HepG2 (cell line): Measurements from ENCODE around the gene ENSA. TPM values are rescaled to one million over a fixed set of nuclear protein-coding genes. Genes with fewer than 3 reads are reported as not detected.
A peak's percentile ranks its signal among the peaks of the same experiment; 100 is the strongest.

Source experiments
- AKAP8 ChIP-seq: sonication (generic); formaldehyde crosslinking; IDR thresholded peaks from 2 replicates; pipeline ENCODE4 v1.5.1; 2020; ENCODE audit warnings: mild to moderate bottlenecking, missing genetic modification reagents
- ATAD3A ChIP-seq: sonication (generic); formaldehyde crosslinking; IDR thresholded peaks from 2 replicates; pipeline ENCODE4 v1.4.0; 2020; ENCODE audit warnings: missing genetic modification reagents
- GABPB1 ChIP-seq: IDR thresholded peaks from 2 replicates; pipeline ENCODE4 v1.6.1; 2016; ENCODE audit warnings: mild to moderate bottlenecking, missing genetic modification reagents, moderate library complexity, missing compliant biosample characterization
- HES4 ChIP-seq: sonication (generic); formaldehyde crosslinking; IDR thresholded peaks from 2 replicates; pipeline ENCODE4 v1.9.0; 2021; ENCODE audit warnings: mild to moderate bottlenecking, missing genetic modification reagents, borderline replicate concordance
- HHEX ChIP-seq: IDR thresholded peaks from 2 replicates; pipeline ENCODE4 v1.6.1; 2016; ENCODE audit warnings: control low read depth
- MLLT10 ChIP-seq: sonication (generic); formaldehyde crosslinking; IDR thresholded peaks from 2 replicates; pipeline ENCODE4 v1.4.0; 2020; ENCODE audit warnings: missing genetic modification reagents
- MXD4 ChIP-seq: IDR thresholded peaks from 2 replicates; pipeline ENCODE4 v1.6.1; 2016; ENCODE audit warnings: mild to moderate bottlenecking, missing biosample characterization, missing genetic modification reagents
- NFYC ChIP-seq: IDR thresholded peaks from 2 replicates; pipeline ENCODE4 v1.6.1; 2016; ENCODE audit warnings: missing genetic modification reagents, missing compliant biosample characterization
- RBM22 ChIP-seq: fragments of 200-400 bp; formaldehyde crosslinking; optimal IDR thresholded peaks from 2 replicates; pipeline ENCODE3; 2017; ENCODE audit warnings: mild to moderate bottlenecking, low read length, moderate library complexity
- ZBTB7B ChIP-seq: sonication (generic); formaldehyde crosslinking; IDR thresholded peaks from 2 replicates; pipeline ENCODE4 v1.4.0; 2020; ENCODE audit warnings: missing genetic modification reagents
- ZNF326 ChIP-seq: sonication (generic); formaldehyde crosslinking; IDR thresholded peaks from 2 replicates; pipeline ENCODE4 v1.4.0; 2020; ENCODE audit warnings: missing genetic modification reagents, borderline replicate concordance
- ZNF557 ChIP-seq: sonication (generic); formaldehyde crosslinking; IDR thresholded peaks from 2 replicates; pipeline ENCODE4 v1.4.0; 2020; ENCODE audit warnings: missing genetic modification reagents
- ZSCAN29 ChIP-seq: sonication (generic); formaldehyde crosslinking; conservative IDR thresholded peaks from 2 replicates; pipeline ENCODE4 v1.4.0; 2020; ENCODE audit warnings: mild to moderate bottlenecking, missing genetic modification reagents
- polyA plus RNA-seq, 8 experiments: library from polyadenylated mRNA; depleted of rRNA in 3 of 8; stranded (reverse) in 7 of 8; unstranded in 1 of 8; fragments of >200 nt; fragmentation: Illumina TruSeq in 4 of 8; extraction: Trizol in 4 of 8; gene quantifications; 2 replicates each; pipeline versions ENCODE4 v1.2.1 to v1.2.3, GENCODE V29; 2011 to 2016; ENCODE audit warnings: low read depth in 4 of 8, missing spikeins in 1 of 8, mixed read lengths in 1 of 8; ENCODE audit not compliant: insufficient read depth in 1 of 8
- total RNA-seq, 5 experiments: library from RNA; depleted of rRNA; stranded (reverse); fragments of >200 nt; fragmentation: Illumina TruSeq; extraction: Trizol; gene quantifications; 2 replicates each; pipeline ENCODE4 v1.2.3, GENCODE V29; 2016; ENCODE audit warnings: low read depth in 1 of 5
- TF ChIP-seq, protein P1 (sequence below): sonication (generic); formaldehyde crosslinking; IDR thresholded peaks from 2 replicates; pipeline ENCODE4 v1.4.0; 2020; ENCODE audit warnings: mild to moderate bottlenecking, missing genetic modification reagents, borderline replicate concordance
- TF ChIP-seq, protein P2 (sequence below): sonication (generic); formaldehyde crosslinking; IDR thresholded peaks from 2 replicates; pipeline ENCODE4 v1.4.0; 2020; ENCODE audit warnings: missing genetic modification reagents
- TF ChIP-seq, protein P3 (sequence below): IDR thresholded peaks from 2 replicates; pipeline ENCODE4 v1.6.1; 2018; ENCODE audit warnings: missing genetic modification reagents, mild to moderate bottlenecking, missing compliant biosample characterization
- TF ChIP-seq, protein P4 (sequence below): IDR thresholded peaks from 2 replicates; pipeline ENCODE4 v1.6.1; 2016; ENCODE audit warnings: missing biosample characterization, missing genetic modification reagents, low read depth
- TF ChIP-seq, protein P5 (sequence below): sonication (generic); formaldehyde crosslinking; IDR thresholded peaks from 2 replicates; pipeline ENCODE4 v1.4.0; 2020; ENCODE audit warnings: missing genetic modification reagents
- TF ChIP-seq, protein P6 (sequence below): sonication (generic); formaldehyde crosslinking; IDR thresholded peaks from 2 replicates; pipeline ENCODE4 v1.4.0; 2020; ENCODE audit warnings: missing genetic modification reagents, borderline replicate concordance

Gene ENSA
- total and polyA plus RNA-seq, 2 of the 13 experiments (the other 11 are each of a cell fraction or from before 2014, with no cell fraction given), result 54.5 to 111 TPM

DNA sequence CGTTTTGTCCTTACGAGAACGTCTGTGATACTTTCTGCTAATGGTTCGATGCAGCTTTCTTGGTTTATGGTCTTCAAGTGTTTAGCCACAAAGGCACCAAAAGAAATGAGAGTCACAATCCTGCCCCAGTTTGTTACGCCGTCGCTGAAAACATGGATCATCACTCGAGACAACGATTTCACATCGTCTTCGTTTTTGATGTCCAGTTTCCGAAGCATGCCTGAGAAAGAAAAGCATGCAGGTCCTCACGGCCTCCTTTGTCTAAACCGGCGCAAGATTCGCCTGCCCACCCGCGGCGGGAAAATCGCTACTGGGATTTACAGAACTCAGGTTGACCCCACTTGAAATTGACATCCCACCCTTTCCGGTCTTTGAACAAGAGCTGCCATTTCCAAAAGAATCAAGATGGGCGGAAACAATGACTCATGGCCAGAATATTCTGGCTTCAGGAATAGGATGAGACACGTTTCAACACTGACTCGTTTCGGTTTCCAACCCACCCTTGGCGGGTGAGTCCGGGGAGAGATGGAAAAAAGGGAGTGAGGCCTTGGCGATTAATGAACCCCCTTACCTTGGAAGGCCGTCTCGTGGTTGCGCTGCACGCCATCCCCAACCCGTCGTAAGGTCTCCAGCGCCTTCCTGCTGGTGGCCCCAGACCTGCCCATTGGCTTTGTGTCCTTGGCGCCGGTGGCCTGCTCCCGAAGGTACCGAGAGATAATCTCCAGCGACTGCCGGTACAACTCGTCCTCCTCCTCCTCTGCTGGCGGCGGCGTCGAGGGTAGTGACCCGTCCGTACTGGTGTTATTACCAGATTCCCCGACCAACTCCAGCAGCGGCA lies 50.9 kb downstream of the ENSA start (continued):
- TF ChIP-seq, protein P1, sequence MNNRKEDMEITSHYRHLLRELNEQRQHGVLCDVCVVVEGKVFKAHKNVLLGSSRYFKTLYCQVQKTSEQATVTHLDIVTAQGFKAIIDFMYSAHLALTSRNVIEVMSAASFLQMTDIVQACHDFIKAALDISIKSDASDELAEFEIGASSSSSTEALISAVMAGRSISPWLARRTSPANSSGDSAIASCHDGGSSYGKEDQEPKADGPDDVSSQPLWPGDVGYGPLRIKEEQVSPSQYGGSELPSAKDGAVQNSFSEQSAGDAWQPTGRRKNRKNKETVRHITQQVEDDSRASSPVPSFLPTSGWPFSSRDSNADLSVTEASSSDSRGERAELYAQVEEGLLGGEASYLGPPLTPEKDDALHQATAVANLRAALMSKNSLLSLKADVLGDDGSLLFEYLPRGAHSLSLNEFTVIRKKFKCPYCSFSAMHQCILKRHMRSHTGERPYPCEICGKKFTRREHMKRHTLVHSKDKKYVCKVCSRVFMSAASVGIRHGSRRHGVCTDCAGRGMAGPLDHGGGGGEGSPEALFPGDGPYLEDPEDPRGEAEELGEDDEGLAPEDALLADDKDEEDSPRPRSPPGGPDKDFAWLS (CRISPR knock-in tag), result no peak
- TF ChIP-seq, protein P2, sequence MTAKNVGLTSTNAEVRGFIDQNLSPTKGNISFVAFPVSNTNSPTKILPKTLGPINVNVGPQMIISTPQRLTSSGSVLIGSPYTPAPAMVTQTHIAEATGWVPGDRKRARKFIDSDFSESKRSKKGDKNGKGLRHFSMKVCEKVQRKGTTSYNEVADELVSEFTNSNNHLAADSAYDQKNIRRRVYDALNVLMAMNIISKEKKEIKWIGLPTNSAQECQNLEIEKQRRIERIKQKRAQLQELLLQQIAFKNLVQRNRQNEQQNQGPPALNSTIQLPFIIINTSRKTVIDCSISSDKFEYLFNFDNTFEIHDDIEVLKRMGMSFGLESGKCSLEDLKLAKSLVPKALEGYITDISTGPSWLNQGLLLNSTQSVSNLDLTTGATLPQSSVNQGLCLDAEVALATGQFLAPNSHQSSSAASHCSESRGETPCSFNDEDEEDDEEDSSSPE (CRISPR knock-in tag), result no peak
- no peak for TF ChIP-seq MXD4 (CRISPR knock-in tag)
- 0 out of 2 replicates have a peak, but pooled peaks have one; percentile 53 for TF ChIP-seq ZSCAN29 (CRISPR knock-in tag)
- no peak for TF ChIP-seq ATAD3A (CRISPR knock-in tag)
- no peak for TF ChIP-seq GABPB1 (CRISPR knock-in tag)
- TF ChIP-seq HES4 (CRISPR knock-in tag), result no peak
- TF ChIP-seq ZNF326 (CRISPR knock-in tag), result no peak
- no peak for TF ChIP-seq NFYC (CRISPR knock-in tag)
- no peak; the same call in 1 of the 2 replicates for TF ChIP-seq ZBTB7B (CRISPR knock-in tag)
- no peak for TF ChIP-seq ZNF557
- no peak for TF ChIP-seq HHEX (CRISPR knock-in tag)
- TF ChIP-seq, protein P3, sequence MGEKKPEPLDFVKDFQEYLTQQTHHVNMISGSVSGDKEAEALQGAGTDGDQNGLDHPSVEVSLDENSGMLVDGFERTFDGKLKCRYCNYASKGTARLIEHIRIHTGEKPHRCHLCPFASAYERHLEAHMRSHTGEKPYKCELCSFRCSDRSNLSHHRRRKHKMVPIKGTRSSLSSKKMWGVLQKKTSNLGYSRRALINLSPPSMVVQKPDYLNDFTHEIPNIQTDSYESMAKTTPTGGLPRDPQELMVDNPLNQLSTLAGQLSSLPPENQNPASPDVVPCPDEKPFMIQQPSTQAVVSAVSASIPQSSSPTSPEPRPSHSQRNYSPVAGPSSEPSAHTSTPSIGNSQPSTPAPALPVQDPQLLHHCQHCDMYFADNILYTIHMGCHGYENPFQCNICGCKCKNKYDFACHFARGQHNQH, result no peak
- TF ChIP-seq, protein P4, sequence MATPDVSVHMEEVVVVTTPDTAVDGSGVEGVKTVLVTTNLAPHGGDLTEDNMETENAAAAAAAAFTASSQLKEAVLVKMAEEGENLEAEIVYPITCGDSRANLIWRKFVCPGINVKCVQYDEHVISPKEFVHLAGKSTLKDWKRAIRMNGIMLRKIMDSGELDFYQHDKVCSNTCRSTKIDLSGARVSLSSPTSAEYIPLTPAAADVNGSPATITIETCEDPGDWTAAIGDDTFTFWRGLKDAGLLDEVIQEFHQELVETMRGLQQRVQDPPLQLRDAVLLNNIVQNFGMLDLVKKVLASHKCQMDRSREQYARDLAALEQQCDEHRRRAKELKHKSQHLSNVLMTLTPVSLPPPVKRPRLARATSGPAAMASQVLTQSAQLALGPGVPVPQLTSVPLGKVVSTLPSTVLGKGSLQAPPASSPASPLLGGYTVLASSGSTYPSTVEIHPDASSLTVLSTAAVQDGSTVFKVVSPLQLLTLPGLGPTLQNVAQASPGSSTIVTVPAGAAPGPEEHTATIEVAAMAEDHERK, result no peak
- TF ChIP-seq, protein P5, sequence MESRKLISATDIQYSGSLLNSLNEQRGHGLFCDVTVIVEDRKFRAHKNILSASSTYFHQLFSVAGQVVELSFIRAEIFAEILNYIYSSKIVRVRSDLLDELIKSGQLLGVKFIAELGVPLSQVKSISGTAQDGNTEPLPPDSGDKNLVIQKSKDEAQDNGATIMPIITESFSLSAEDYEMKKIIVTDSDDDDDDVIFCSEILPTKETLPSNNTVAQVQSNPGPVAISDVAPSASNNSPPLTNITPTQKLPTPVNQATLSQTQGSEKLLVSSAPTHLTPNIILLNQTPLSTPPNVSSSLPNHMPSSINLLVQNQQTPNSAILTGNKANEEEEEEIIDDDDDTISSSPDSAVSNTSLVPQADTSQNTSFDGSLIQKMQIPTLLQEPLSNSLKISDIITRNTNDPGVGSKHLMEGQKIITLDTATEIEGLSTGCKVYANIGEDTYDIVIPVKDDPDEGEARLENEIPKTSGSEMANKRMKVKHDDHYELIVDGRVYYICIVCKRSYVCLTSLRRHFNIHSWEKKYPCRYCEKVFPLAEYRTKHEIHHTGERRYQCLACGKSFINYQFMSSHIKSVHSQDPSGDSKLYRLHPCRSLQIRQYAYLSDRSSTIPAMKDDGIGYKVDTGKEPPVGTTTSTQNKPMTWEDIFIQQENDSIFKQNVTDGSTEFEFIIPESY (CRISPR knock-in tag), result no peak
- TF ChIP-seq, protein P6, sequence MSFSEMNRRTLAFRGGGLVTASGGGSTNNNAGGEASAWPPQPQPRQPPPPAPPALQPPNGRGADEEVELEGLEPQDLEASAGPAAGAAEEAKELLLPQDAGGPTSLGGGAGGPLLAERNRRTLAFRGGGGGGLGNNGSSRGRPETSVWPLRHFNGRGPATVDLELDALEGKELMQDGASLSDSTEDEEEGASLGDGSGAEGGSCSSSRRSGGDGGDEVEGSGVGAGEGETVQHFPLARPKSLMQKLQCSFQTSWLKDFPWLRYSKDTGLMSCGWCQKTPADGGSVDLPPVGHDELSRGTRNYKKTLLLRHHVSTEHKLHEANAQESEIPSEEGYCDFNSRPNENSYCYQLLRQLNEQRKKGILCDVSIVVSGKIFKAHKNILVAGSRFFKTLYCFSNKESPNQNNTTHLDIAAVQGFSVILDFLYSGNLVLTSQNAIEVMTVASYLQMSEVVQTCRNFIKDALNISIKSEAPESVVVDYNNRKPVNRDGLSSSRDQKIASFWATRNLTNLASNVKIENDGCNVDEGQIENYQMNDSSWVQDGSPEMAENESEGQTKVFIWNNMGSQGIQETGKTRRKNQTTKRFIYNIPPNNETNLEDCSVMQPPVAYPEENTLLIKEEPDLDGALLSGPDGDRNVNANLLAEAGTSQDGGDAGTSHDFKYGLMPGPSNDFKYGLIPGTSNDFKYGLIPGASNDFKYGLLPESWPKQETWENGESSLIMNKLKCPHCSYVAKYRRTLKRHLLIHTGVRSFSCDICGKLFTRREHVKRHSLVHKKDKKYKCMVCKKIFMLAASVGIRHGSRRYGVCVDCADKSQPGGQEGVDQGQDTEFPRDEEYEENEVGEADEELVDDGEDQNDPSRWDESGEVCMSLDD (CRISPR knock-in tag), result no peak
- TF ChIP-seq RBM22, result peak; percentile 62
- TF ChIP-seq AKAP8 (CRISPR knock-in tag), result no peak
- TF ChIP-seq MLLT10 (CRISPR knock-in tag), result no peak
